HL-60/S4 (cell line): Measurements from ENCODE around the gene RAB3IL1.

ENCODE experiments used
- in situ Hi-C: fragments of 300-500 bp; cut with MboI; formaldehyde crosslinking; loops from 2 replicates; pipeline ENCODE4 v1.14.3; 2022; ENCODE audit warnings: low sequenced_read_pairs

The RAB3IL1 gene

DNA sequence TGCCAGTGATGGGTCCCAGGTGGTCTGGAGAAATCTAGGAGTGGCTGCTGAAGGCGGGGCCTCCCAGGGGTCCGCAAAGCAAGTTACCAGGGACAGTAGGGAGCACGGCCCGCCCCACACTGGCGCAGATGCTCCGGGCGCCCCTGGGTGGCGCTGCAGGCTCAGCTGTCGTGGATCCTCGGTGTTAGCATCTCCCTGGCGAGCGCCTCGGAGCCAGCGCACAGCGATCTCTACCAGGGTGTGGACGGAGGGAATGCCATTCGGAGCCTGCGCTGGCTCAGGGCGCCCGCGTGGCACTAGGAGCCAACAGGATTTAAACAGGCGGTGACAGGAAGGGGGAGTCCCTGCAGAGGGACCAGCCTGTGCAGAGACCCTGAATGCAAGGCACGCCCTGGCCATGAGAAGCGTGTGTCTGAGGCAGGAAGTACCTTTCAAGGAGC lies 46.2 kb downstream of the RAB3IL1 start:
- in situ Hi-C loops = loop anchor here (25.0 kb wide), 1 partner anchor 441 kb away; no protein-coding TSS in a partner anchor

GRCh38 chr11:61870541-61871031 lies 46.8 kb downstream of the RAB3IL1 start:
- in situ Hi-C loops = loop anchor here (25.0 kb wide), 1 partner anchor 442 kb away; no protein-coding TSS in a partner anchor

DNA sequence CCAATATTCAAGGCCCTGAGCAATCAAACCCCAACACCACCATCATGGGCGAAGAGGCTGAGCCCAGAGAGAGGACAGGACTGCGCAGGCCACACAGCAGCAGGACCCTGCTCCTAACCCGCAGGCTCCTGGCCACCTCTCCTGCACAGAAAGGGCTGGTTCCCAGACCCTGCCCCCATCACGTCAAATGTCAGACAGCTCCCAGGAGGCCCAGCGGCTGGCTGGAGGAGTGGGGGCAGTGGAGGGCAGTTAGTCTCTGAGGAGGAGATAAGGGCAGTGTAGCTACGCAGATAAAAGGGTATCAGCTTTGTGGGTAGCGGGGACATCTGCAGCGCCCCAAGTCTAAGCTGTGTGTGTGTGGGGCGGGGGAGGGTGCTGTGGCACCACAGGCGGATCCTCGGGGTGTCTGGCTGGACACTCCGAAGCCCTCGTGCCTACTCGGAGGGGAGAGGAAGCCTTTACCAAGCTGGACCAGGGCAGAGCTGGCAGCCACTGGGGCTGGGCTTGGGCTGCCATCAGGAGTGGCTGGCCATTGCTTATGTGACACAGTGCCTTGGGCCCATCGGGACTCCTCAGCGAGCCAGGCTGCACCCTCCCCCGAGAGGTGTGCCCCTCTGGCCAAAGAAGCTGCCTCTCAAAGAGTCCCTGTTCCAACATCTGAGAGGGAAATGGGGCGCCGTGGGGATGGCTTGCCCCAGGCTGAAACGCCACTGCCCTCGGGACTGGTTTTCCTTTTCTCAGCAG lies 47.5 kb downstream of the RAB3IL1 start:
- in situ Hi-C loops = loop anchor here (25.0 kb wide), 1 partner anchor 442 kb away; no protein-coding TSS in a partner anchor

GRCh38 chr11:61869429-61869707 lies 48.0 kb downstream of the RAB3IL1 start:
- in situ Hi-C loops = loop anchor here (25.0 kb wide), 1 partner anchor 443 kb away; no protein-coding TSS in a partner anchor

DNA sequence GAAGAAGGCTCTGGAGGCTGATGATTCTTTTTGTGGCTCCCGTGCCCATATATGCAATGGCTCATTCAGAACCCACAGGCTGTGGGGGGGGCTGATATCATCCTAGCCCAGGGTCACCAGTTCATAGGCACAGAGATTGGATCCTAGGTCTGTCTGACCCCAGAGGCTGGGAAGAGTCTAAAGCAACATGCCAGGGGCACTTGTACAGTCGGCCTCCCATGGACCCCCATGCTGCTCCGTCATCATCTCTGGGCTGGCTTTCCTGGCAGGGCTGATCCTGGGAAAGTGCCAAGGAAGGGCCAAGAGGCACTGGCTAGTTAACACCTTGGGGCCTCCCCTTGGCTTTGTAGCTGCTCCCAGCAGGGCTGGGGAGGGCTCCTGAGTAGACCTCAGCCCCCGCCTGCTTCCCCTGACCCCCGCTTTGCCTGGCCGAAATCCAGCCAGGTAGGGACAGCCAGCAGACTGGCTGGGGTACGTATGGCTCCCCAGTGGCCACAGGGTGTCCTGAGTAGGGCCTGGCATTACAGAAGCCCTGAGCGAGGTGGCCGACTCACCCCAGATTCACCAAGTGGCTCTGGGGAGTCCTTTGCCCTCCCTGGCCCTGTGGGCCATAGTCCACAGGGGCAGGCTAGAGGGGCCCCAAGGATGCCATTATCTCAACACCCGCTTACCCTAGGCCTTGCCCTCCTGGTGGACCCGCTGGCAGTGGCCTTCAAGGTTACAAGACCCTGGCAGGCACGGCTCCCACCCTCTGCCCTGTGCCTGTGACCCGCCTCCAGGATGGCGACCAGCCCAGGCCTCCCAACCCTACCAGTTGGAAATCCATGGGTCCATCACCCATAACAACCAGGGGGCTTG lies 48.6 kb downstream of the RAB3IL1 start:
- in situ Hi-C loops = loop anchor here (25.0 kb wide), 1 partner anchor 444 kb away; no protein-coding TSS in a partner anchor

DNA sequence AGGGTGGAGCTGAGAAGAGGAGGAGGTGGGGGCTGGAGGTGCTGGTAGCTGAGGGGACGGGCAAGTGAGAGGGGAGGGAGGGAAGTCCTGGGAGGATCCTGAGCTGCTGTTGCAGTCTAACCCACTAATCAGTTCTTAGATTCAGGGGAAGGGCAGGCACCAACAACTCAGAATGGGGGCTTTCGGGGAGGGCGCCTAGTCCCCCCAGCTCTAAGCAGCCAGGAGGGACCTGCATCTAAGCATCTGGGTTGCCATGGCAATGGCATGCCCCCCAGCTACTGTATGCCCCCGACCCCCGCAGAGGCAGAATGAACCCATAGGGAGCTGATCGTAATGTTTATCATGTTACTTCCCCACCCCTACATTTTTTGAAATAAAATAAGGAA lies 50.4 kb downstream of the RAB3IL1 start:
- in situ Hi-C loops = loop anchor here (25.0 kb wide), 1 partner anchor 445 kb away; no protein-coding TSS in a partner anchor

GRCh38 chr11:61866231-61866957 lies 51.0 kb downstream of the RAB3IL1 start:
- in situ Hi-C loops = loop anchor here (25.0 kb wide), 1 partner anchor 446 kb away; no protein-coding TSS in a partner anchor

DNA sequence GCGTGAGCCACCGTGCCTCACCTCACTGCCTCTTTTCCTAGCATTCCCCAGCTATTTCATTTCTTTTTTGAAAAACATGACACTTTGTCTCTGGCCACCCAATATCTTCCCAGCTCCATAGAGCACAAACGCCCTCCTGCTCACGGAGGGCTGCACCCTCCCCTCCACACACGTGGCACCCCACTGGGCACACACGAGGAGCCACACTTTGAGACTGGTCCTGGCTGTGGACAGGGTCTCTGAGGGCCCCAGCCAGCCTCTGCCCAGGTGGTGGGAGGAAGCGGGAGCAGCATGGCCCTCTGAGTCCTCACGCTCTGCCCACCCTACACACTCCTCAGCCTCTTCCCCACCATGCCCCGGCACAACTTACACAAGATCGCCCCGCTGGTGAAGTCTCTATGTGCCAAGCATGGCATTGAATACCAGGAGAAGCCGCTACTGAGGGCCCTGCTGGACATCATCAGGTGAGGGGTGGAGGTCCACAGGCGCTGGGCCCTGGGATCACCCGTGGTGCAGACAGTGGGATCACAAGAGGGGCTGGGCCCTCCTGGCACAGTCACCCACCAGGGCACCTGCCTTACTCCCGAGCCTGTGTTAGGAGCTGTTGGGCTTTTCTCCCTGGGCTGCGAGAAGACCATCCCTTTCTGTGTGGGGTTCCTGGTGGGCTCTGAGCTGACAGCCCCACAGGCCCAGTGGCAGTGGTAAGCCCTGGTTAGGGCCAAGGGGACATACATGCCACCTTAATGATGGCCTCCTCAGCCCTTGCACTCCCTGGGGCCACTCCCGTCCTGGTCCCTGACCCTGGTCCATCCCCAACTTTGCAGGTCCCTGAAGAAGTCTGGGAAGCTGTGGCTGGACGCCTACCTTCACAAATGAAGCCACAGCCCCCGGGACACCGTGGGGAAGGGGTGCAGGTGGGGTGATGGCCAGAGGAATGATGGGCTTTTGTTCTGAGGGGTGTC lies 52.3 kb downstream of the RAB3IL1 start:
- in situ Hi-C loops = loop anchor here (25.0 kb wide), 1 partner anchor 447 kb away; no protein-coding TSS in a partner anchor

DNA sequence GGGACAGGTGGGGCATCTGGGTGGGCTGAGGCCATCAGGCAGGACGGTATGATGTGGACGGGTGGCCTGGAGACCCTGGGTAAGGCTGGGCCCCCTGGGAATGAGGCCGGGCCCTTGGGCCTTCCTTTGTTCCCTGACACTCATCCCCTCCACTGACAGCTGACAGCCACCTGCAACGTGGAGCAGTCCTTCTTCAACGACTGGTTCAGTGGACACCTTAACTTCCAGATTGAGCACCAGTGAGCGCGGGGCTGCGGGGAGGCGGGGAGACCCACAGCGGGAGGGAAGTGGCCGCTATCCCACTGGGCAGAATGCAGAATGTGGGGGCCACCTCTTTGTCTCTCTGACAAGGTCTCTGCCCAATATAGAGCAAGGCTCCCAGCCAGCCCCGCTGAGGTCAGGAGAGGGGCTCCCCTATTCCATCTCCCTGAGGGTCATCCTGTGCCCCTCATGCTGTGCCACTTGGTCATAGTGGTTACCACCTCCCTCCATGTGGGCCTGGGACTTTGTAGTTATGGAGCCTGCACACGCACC lies 53.8 kb downstream of the RAB3IL1 start:
- in situ Hi-C loops = loop anchor here (25.0 kb wide), 1 partner anchor 449 kb away; no protein-coding TSS in a partner anchor

DNA sequence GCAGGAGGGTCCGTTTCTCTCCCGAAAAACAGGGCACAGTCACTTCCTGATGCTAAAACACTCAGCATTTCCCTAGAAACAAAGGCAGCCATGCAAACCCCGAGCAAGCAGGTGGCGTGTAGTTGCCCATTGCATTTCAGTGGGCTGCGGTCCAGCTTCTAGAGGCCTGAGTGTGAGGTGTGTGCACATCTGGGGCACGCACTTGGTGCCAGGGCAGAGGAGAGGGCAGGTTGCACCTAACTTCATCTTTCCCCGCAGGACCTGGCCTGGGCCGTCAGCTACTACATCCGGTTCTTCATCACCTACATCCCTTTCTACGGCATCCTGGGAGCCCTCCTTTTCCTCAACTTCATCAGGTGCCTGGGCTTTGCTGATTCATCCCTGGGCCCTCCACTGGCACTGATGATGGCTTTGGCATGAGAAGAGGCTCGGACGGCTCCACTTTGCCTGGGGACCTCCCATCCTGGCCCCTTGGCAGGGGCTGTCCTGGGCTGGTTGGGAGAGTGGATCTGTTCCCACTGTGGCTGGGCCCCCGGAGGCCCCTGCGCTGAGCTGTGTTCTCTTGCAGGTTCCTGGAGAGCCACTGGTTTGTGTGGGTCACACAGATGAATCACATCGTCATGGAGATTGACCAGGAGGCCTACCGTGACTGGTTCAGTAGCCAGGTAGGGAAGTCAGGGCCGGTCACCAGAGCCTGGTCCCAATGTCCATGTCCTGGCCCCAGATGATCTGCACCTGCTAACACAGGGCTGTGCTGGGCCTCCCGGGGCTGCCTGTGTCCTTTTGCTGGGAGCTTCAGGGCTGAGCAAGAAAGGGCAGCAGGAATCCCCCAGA lies 54.4 kb downstream of the RAB3IL1 start:
- in situ Hi-C loops = loop anchor here (25.0 kb wide), 1 partner anchor 449 kb away; no protein-coding TSS in a partner anchor

GRCh38 chr11:61861634-61862033 lies 55.7 kb downstream of the RAB3IL1 start:
- in situ Hi-C loops = loop anchor here (25.0 kb wide), 1 partner anchor 451 kb away; no protein-coding TSS in a partner anchor

DNA sequence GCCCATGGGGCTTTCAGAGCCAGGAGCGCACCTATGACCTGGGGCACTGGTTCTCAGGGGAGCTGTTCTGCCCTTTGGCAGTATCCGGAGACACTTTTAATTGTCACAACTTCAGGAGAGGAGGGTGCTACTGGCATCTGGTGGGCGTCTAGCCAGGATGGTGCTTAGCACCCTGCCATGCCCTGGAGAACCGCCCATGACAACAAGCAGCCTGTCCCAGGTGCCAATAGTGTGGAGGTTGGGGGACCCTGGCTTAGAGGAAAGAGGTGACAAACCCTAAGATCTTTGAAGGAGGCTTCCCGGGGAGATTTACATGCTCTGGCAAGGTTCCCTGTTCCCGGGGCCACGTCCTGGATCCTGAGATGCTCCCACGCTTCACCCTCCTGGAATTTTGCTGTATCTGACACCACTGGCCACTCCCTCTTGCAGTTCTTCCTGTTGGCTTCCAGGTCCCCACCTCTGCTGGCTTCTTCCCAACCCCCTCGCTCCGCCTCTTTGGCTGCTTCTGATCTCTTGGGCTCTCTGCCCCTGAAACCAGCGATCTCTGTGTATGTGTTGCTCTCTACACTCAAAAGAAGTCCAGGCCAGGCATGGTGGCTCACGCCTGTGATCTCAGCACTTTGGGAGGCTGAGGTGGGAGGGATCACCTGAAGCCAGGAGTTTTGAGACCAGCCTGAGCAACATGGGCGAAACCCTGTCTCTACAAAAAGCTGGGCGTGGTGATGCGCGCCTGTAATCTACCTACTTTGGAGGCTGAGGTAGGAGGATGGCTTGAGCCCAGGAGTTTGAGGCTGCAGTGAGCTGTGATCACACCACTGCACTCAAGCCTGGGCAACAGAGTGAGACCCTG lies 57.1 kb downstream of the RAB3IL1 start:
- in situ Hi-C loops = loop anchor here (25.0 kb wide), 1 partner anchor 452 kb away; no protein-coding TSS in a partner anchor

DNA sequence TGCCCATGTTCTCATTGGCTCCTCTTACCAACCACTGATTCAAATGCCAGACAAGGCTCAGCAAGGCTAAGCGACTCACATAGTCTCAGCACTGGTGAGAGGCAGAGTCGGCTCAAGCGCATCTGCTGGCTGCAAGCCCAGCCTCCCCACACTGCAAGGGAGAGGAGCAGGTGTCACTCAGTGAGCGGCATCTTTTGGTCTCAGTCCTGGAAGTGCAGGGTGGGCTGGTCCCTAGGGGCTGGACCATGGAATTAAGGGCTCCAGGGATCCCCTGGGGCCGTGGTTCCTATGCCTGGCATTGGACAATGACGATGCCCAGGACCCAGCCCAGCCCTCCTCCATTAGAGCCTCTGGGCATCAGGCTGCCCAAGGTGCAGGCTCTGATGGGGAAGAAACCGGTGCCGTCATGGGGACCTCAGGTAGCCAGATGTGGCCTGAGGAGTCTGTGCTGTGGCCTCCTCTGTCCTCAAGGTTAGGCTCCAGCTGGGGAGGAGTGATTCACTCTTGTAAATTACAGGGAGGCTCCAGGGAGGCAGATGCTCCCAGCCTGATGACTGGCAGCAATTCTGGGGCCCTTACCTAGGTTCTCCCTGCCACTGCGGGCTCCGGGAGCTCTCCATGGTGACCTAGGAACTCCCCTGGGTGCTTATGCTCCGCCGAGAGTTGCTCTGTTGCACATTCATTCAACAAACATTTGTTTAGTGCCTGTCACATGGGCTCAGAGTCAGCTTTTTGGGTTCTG lies 61.3 kb downstream of the RAB3IL1 start:
- in situ Hi-C loops = loop anchor here (25.0 kb wide), 1 partner anchor 456 kb away; no protein-coding TSS in a partner anchor

- in situ Hi-C loops = loop anchor here (25.0 kb wide), 1 partner anchor 457 kb away; no protein-coding TSS in a partner anchor
These were observed 62.2 kb downstream of the RAB3IL1 start for GRCh38 chr11:61854966-61855714.

DNA sequence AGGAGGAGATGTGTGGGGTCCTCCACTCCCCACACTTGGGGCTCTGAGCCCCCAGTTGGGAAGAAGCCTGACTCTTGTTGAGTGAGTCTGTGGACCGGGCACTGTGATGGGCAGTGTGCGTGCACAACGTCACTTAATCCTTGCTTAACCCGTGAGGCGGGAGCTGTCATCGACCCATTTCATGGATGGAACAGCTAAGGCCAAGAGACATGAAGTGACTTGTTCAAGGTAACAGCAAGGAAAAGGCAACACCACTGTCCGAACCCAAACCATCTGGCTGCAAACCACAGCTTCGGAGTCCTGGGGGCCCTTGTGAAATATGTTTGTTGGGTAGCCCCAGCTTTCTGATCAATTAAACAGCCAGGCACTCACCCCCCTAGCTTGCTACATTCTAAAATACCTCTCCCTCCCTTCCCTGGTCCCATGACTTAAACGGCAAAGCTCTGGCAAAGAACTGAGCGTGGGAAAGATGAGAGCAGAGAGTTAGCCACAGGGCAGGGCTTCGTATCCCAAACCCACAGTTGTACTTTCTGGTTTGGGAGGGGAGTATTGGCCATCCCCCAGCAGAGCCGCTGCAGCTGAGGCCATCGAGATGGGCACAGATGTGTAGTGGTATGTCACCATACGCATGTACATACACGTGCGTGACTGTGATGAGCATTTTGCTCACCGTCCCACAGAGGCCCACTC lies 63.0 kb downstream of the RAB3IL1 start:
- in situ Hi-C loops = loop anchor here (25.0 kb wide), 1 partner anchor 458 kb away; no protein-coding TSS in a partner anchor
